ENCODE results near the gene QKI. TPM values are rescaled to one million over a fixed set of nuclear protein-coding genes. Genes with fewer than 3 reads are reported as not detected.

Gene QKI
- total and polyA plus RNA-seq, 3 donors from 2014 or later: 148 to 366 (median 315) TPM

DNA sequence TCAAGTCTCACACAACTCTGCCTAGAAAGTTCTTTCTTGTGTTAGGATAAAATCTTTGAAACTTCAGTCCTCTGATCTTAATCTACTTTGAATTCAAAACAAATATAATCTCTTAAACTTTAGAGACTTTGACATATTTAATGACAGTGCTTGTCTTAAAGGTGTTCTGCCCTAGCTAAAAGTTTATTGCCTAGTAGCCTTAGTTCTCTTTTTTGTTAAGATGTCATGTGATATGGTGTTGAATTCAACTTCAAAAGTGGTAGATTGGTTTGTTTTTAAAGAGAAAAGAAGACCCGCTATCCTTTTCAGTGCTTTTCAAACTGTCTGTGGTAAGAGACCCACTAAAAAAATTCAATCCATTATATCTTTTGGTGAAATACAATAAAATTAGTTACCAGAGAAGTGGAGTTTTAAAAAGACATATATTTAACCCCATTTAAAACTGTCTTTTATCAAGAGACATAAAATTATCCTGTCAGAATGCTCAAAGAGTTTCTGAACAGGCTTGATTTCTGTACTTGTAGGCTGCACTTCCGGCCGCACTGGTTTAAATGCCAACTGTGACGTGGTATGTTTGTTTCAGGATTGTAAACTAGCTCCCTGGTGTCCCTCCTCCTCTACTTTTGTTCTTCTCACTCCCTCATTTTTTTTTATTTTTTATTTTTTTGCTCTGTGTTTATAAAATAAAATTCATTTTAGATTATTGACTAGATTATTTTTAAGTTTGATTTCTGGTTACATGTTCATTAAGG is 76.5 kb downstream of the QKI start:
- Histone ChIP-seq H3K36me3 (ENCODE audit: low read depth, missing control alignments) (no peaks in the 10 kb centered on the region), H3K27ac (no peak overlapping the region), H3K4me1 (peaks cover 7% of the 10 kb centered on the region), H3K4me3 (no peak overlapping the region), H3K27me3 (no peaks in the 10 kb centered on the region), H3K9me3 (no peaks in the 10 kb centered on the region)
- no peak for TF ChIP-seq POLR2A (IDR thresholded peaks at IDR 0.05)
- TF ChIP-seq, protein P1, sequence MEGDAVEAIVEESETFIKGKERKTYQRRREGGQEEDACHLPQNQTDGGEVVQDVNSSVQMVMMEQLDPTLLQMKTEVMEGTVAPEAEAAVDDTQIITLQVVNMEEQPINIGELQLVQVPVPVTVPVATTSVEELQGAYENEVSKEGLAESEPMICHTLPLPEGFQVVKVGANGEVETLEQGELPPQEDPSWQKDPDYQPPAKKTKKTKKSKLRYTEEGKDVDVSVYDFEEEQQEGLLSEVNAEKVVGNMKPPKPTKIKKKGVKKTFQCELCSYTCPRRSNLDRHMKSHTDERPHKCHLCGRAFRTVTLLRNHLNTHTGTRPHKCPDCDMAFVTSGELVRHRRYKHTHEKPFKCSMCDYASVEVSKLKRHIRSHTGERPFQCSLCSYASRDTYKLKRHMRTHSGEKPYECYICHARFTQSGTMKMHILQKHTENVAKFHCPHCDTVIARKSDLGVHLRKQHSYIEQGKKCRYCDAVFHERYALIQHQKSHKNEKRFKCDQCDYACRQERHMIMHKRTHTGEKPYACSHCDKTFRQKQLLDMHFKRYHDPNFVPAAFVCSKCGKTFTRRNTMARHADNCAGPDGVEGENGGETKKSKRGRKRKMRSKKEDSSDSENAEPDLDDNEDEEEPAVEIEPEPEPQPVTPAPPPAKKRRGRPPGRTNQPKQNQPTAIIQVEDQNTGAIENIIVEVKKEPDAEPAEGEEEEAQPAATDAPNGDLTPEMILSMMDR (IDR thresholded peaks at IDR 0.05): no peak
- intact Hi-C loops (cut with DNase I; ENCODE audit: low total_unique reads): no loop called here
- WGBS, 2 donors: 62 to 72% methylated on average over 4 of the region's 4 CpGs
- peak; percentile 56 for DNase-seq

DNA sequence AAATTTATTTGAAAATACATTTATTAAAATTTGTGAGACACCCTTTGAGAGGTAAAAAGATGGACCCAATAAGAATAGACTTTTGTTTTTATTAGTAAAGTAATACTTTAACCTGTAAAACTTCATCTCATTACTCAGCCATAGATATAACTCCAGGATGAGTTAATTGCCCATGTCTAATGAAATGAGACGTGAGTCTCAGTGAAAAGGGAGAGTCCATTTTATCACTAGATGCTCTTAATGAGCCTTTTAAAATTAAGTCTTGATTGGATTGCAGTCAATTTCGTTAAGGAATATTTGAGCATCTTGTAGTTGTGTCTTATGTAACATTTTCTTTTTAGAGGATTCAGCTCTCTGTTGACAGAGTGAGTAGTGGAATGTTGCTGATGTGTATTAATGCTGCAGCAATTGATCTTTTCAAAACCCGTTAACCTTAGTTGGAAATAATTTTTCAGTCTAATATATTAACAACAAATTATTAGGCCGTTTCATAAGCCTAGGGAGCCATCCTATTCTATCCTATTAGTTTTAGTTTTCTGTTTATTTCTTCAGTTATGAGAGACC is 77.3 kb downstream of the QKI start:
- H3K27me3 ChIP-seq: no peaks in the 10 kb centered on the region
- peaks cover 12% of the 10 kb centered on the region for H3K4me1 ChIP-seq
- 68 to 78% methylated on average over 4 of the region's 4 CpGs for whole genome bisulfite sequencing, 2 donors
- H3K36me3 ChIP-seq (ENCODE audit: low read depth, missing control alignments): no peaks in the 10 kb centered on the region
- no peaks in the 10 kb centered on the region for H3K9me3 ChIP-seq
- intact Hi-C loops (cut with DNase I; ENCODE audit: low total_unique reads): no loop called here
- no peak for DNase-seq
- H3K4me3 ChIP-seq: no peak overlapping the region
- TF ChIP-seq, protein P1 (IDR thresholded peaks at IDR 0.05): no peak
- TF ChIP-seq POLR2A (IDR thresholded peaks at IDR 0.05): no peak
- no peak overlapping the region for H3K27ac ChIP-seq

DNA sequence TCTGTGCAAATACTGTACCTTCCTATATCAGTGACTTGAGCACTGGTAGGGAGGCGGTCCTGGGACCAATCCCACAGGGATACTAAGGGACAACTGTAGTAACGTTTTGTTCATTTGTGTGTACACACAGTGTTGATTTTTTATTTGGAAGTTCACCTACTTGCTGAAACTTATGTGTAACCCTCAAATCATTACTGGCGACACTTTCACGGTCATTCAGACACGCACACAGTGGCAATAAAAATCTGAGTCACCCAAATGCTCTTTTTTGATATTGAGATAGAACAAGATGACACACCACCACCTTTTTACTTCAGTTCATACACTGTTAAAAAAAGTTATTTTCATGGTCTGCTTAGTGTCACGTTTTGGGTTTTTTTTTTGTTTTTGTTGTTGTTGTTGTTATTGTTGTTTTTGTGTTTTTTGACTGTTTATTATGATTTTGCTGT is 79.8 kb downstream of the QKI start:
- Histone ChIP-seq H3K36me3 (ENCODE audit: low read depth, missing control alignments) (no peaks in the 10 kb centered on the region), H3K27me3 (no peaks in the 10 kb centered on the region), H3K4me3 (no peak overlapping the region), H3K4me1 (peaks cover 5% of the 10 kb centered on the region), H3K27ac (no peak overlapping the region), H3K9me3 (no peaks in the 10 kb centered on the region)
- TF ChIP-seq POLR2A (IDR thresholded peaks at IDR 0.05): no peak
- TF ChIP-seq, protein P1 (IDR thresholded peaks at IDR 0.05): no peak
- no peak for DNase-seq
- 68 to 81% methylated on average over 6 of the region's 6 CpGs for WGBS, 2 donors
- intact Hi-C loops (cut with DNase I; ENCODE audit: low total_unique reads): no loop called here

DNA sequence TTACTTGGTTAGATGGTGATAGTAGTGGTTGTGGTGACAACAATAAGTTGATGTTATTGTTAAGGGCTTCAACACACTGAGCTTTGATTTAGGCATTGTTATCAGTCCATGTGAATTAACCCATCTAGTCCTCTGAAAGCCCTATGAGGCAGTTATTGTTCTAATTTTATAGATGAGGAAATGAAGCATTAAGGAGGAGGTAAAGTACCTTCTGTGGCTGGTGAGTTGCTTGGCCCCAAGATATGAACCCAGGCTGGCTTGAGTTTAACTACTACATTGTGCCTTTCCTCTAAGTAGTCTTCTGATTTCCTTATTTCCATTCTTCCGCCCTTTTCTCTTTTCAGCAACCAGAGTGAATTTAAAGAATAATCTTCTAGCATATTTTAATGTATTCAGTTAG is 81.7 kb downstream of the QKI start:
- no peak for DNase-seq
- no peak overlapping the region for H3K4me3 ChIP-seq
- 73 to 88% methylated on average over 1 of the region's 1 CpG for whole genome bisulfite sequencing, 2 donors
- peaks cover 7% of the 10 kb centered on the region for H3K4me1 ChIP-seq
- intact Hi-C loops (cut with DNase I; ENCODE audit: low total_unique reads): no loop called here
- H3K9me3 ChIP-seq: no peaks in the 10 kb centered on the region
- no peaks in the 10 kb centered on the region for H3K36me3 ChIP-seq (ENCODE audit: low read depth, missing control alignments)
- no peak overlapping the region for H3K27ac ChIP-seq
- TF ChIP-seq, protein P1 (IDR thresholded peaks at IDR 0.05): no peak
- no peak for TF ChIP-seq POLR2A (IDR thresholded peaks at IDR 0.05)
- no peaks in the 10 kb centered on the region for H3K27me3 ChIP-seq
